DMS53 treated with DMSO at 0.1 percent for 48 hours (cell line): ENCODE results near the gene CDH2.

ENCODE experiments used
- DNase-seq: peaks from one replicate; lab custom pipeline; 2025; ENCODE audit not compliant: unreplicated experiment; lab: John Stamatoyannopoulos, UW

The CDH2 gene

GRCh38 chr18:28127763-28128658 is 48.9 kb downstream of the CDH2 start:
- no peak for DNase-seq

DNA sequence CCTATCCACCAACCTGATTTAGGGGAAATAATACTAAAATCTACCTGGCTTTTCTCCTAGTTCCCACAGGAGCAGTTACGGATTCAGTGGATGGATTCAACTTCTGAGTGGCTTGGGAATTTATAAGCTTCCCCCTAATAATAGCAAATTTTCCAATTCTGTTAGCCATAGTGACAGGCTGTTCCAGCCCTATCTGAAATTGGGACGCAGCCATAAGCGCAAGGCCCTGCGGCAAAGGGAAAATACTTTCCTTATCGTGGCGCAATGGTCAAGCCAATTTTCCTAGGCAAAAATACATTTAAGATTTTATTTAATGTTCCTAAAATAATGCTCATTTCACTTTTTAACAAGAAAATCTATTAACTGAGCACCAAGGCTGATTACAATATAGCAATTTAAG is 49.7 kb downstream of the CDH2 start:
- DNase-seq: no peak

DNA sequence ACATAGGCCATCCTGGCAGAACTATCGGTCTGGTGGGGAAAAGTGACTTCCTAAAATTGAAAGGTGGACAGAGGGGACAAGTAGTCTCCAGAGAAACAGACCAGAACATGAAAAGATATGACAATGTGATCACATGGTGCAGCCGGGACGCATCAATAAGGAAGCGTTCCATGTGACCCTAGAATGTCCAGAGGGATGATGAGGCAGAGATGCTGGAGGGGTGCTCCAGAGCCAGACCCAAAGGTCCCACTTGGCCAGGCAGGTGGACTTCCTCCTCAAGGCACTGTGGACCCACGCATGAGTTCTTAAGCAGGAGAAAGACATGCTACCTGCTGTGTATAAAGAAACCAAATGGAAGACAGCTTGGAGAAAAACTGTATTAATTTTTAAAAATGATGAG is 50.2 kb downstream of the CDH2 start:
- DNase-seq: no peak

GRCh38 chr18:28125051-28125450 is 51.9 kb downstream of the CDH2 start:
- DNase-seq: no peak

GRCh38 chr18:28124131-28125029 is 52.5 kb downstream of the CDH2 start:
- no peak for DNase-seq

DNA sequence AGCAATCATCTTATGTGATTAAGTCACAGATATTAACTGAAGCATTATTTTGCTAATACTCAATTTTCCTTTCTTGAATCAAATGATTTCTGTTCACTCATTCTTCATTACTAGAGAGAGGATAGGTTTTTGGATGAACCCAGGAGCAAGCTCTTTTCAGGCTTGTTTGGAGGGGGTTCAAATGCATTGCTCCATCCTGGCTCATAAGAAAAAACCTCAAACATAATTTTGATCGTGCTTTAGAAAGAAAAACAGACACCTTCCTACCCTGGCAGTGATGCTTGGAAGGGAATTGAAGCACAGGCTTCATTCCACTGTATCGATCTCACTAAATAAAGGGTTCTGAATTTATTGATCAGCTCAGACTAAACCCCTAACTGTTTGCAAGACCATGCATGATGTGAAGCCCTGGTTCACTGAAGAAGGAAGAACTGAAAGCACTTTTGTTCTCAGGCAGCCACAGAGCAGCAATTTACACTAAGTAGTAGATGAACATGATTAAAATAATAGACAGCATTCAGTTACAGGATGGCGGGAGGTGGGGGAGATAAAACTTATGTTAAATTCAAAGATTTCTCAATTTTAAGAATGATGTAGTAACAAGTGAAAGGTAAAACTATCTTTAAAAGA is 53.4 kb downstream of the CDH2 start:
- DNase-seq: no peak

DNA sequence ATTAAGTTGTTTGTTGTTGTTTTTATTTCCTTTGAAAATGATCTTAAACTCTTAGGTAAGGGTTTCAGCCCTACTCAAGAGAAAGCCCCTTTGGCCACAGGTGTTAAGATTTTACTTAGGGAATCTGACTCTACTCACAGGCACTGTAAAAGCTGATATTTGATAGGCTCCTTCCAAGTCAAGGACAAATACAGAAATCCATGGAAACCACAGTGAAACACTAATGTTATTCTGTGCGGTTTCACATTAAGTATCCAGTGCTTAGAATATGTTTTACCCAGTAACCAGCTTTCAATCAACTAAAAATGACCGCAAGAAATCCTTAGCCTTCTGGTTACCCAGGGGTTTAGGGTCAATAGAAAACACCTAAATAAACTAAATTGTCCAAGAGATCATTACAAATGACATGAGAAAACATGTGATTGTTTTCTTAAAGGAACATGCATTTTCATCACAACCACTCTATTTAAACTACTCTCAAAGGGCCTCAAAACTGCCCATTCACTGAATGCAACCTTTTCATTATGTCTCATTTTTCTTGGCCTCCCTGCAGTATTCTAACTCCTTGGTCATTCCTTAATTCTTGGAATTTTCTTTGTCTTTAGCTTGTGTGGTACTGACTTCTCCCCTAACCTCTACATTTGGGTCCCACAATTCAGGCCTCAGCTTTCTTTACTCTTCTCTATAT is 56.0 kb downstream of the CDH2 start:
- no peak for DNase-seq

DNA sequence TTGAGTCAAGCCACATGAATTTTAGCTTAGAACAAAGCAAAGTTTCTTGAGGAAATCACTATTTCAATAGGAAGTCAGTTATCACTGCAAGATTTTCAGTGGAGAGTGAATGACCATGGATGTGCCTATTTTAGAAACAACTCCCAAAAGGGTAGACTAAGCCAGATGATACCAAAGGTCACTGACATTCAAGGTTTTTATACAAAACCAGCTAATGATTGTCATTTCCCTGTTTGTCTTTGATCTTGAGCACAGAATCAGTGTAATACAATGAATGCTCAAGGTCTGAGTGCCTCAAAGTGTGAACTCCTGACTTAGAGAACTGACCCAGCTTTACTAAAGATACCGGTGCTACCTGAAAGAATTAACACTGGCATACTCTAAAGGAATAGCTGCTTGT is 60.5 kb downstream of the CDH2 start:
- no peak for DNase-seq

DNA sequence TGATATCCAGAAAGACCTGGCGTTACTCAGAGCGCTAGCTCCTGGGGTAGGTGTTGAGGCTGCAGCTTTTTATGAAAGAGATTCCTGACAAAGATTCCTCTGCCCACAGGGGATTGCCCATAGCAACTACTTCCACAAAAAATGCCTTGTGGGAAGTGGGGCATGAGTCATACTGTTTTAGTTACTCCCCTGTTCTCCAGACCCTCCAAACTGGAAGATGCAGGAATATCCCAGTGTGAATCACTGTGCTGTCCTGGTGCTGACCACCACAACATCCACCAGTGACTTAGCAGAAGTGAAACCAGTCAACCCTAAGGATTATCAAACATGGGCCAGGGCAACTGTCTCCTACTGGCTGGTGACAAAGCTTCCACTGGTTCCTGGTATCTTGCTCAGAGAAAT is 61.8 kb downstream of the CDH2 start:
- DNase-seq: no peak

DNA sequence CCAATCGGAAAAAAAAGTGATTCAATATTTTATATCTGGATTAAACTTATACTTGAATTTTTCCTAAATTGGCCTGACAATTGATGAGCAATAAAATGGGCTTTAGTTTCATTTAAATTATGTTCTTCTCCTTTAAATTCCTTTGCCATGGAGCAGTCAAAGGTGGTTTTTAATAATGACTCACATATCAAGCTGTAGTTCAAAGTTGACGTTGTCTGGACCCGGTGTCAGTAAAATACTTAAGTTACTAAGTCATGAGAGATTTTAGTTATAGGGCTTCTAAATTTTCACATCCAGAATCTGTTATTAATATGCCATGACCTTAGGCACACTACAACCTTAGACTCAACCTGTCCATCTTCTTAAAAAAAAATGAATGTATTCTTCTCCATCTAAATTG is 62.5 kb downstream of the CDH2 start:
- no peak for DNase-seq

DNA sequence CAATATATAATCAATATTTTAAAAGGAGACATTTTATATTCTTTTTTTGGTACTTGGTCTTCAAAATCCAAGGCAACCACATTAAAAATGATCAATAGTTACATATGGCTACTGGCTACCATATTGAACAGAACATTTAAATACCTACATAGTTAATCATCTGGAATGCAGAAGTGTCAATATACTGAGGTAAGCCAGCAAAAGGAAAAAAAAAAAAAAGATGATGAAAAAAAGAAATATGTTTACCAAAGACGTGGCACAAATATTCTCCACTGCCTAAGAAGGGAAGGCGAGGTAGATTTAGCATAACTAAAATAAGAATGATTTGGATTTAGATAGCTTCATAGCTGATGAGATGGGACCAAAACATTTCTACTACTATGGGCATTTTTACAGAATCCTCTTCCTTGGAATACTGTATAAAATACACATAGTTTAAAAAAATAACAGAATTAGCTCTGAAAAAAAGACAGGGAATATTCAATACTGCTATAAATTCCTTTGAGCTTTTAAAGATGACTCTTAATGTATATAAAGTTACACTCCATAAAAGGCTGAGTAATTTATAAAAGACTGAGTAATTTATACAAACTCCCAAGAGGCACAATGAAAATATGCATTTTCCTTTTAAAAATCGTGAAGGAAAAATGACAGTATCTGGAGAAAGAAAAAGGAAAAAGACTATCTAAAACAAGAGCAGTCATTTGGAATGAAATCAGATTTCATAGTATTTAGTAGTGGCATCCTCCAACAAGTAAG is 63.5 kb downstream of the CDH2 start:
- DNase-seq: no peak

DNA sequence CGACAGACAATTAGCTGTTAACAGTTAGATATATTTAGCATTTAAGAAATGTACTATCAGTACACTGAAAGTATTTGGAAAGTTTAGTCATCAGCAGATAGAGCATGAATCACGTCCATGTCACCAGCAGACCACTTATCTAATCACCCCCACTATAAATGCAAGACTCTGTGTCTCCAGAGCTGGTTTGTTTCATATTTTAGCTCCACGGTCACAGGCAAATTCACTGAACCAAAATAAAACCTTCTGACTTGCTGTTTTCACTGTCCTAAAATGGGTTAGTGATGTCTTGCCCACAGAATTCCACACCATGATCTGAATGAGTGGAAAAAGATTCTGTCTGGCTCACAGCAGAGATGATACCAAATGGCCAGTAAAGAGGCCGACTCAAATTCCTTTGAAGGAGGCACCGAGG is 64.9 kb downstream of the CDH2 start:
- no peak for DNase-seq

DNA sequence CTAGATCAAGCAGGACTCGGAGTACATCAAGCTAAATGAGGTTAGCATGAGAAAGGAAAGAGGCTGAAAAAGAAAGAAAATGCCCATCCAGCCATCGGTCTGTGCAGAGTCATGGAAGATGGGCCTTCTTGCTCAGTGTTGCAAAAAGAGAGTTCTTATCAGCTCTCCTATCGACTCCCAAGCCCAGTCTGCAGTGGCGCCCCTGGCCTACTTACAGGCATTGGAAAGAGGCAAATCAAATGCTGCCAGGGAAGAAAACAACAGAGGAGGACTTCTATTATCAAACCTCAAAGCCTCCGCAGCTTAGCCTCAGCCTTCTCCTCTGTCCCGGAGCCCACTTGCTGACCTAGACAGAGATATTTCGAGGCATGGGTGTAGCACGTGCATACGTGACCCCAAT is 66.0 kb downstream of the CDH2 start:
- DNase-seq: no peak

DNA sequence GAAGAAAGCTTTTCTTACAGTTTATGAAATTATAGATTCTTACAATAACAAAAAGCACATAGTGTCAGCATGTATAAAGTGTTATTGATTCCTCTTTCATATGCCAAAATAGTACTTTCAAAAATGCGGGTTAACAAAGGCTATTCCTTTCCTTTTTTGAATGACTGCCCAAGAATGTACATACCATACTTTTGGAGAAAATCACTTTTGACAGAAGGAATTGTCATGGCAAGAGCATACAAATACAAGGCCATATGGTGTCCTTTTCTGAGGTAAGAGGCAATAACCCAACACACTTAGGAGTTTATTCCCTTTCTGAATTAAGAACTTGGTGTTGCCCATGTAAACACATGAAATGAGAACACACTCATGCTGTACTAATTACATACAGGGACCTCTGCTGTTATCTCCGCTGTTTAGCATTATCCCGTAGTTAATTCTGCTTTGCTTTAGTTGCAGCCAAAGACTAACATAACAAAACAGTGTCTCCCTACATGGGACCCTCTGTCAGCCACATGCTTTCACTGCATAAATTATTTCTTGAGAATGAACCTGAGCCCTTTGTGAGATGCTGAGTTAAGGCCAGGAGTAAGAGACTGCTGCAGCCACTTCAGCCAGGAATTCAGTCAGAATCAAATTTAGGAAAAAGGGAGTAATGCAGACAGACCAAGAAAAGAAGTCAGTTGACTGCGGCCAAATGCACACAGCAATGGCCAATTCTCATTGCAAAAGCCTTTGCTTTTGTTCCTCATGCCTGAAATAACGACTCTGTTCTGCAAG is 67.0 kb downstream of the CDH2 start:
- no peak for DNase-seq

DNA sequence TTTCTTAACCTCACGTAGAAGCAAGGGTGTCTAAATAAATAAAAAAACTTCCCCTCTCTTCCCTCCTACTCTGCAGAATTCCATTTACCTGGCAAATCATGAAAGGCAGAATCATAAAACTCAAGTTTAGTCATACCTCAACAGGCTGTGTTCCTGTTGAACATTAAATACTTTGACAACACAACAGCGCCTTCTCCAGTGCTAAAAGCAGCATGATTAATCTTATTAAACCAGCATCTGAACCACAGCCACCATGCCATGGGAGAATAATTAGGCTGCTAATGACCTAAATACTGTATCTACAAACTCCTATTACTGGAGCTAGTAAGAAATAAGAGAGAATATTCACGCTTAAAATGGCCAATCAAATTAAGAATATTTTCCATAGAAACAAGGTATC is 68.1 kb downstream of the CDH2 start:
- DNase-seq: no peak

GRCh38 chr18:28108254-28108653 is 68.7 kb downstream of the CDH2 start:
- DNase-seq: no peak

- DNase-seq: no peak
These were observed 77.7 kb downstream of the CDH2 start for GRCh38 chr18:28099237-28099636.

GRCh38 chr18:28095631-28096030 is 81.3 kb downstream of the CDH2 start:
- DNase-seq: no peak

- no peak for DNase-seq
These were observed 81.9 kb downstream of the CDH2 start for GRCh38 chr18:28095041-28095440.

- DNase-seq: no peak
These were observed 85.7 kb downstream of the CDH2 start for GRCh38 chr18:28091197-28091596.
